K562 (cell line): ENCODE results near the gene STIM1. TPM values are rescaled to one million over a fixed set of nuclear protein-coding genes. Genes with fewer than 3 reads are reported as not detected.

Experiments used
- ATAC-seq: fragments of 200-7000 bp; cut with Tn5 transposase; 3 replicates; pipeline ENCODE4 v1.9.1; 2020; ENCODE audit warnings: moderate library complexity
- BruUV-seq: library from RNA; stranded (reverse); fragments of 400-500 nt; replicated peaks from 2 replicates; lab custom pipeline; 2021; lab: Mats Ljungman, UMichigan
- CTCF ChIA-PET: fragments of 300-600 bp; formaldehyde crosslinking; extraction: SDS; loops from one replicate; lab custom pipeline; 2021; ENCODE audit warnings: low intra/inter-chr PET ratio; lab: Yijun Ruan, JAX
- POLR2A ChIA-PET: fragments of 300-600, 350-650 bp; sonication (Branson Sonifier 250); formaldehyde crosslinking; extraction: SDS; loops from one replicate; lab custom pipeline; 2021; ENCODE audit warnings: antibody characterized with exemption, inconsistent platforms; lab: Yijun Ruan, JAX
- DNase-seq, 4 experiments: peaks; one replicate each; pipeline versions ENCODE4 v3.0.0 to v3.0.0-alpha.2; 2011 to 2018; ENCODE audit warnings: low spot score in 3 of 4, mixed read lengths in 3 of 4; ENCODE audit errors: extremely low read depth in 1 of 4
- FAIRE-seq: peaks from 2 replicates; lab custom pipeline; 2011; peaks lifted over from hg19 to GRCh38; lab: Jason Lieb, UNC
- H2AFZ ChIP-seq: 2 replicates; pipeline ENCODE4 v1.6.0; 2011; ENCODE audit warnings: low read depth, low read length, control low read depth, inconsistent platforms
- H3K27ac ChIP-seq: fragments of 200-600 bp; 3 replicates; pipeline ENCODE4 v1.8.0; 2011; ENCODE audit warnings: low read depth, mild to moderate bottlenecking, control low read depth, inconsistent platforms, low read length, moderate library complexity, mixed read lengths; ENCODE audit errors: extremely low read depth
- H3K27me3 ChIP-seq, 2 experiments: fragments of 300-600 bp in 1 of 2; 2 replicates in 1 of 2; 3 replicates in 1 of 2; pipeline versions ENCODE4 v1.6.0 to v1.8.0; 2011; ENCODE audit warnings: inconsistent platforms in 2 of 2, low read length in 2 of 2, mild to moderate bottlenecking in 1 of 2, mixed read lengths in 1 of 2, moderate library complexity in 1 of 2; ENCODE audit not compliant: control insufficient read depth in 2 of 2, insufficient read depth in 2 of 2
- H3K36me3 ChIP-seq: fragments of 300-600 bp; 3 replicates; pipeline ENCODE4 v1.8.0; 2011; ENCODE audit warnings: mild to moderate bottlenecking, low read length, inconsistent platforms; ENCODE audit not compliant: control insufficient read depth, insufficient read depth
- H3K4me1 ChIP-seq, 2 experiments: fragments of 200-600 bp in 1 of 2; replicated peaks in 1 of 2; 2 replicates in 1 of 2; 3 replicates in 1 of 2; pipeline versions ENCODE4 v1.5.1 to v1.8.0; 2011; ENCODE audit warnings: inconsistent platforms in 2 of 2, low read length in 2 of 2, mild to moderate bottlenecking in 1 of 2, mixed read lengths in 1 of 2, moderate library complexity in 1 of 2; ENCODE audit not compliant: control insufficient read depth in 2 of 2, insufficient read depth in 2 of 2
- H3K4me2 ChIP-seq: 2 replicates; pipeline ENCODE4 v1.6.1; 2011; ENCODE audit warnings: low read length, control low read depth, inconsistent platforms, mixed read lengths; ENCODE audit not compliant: insufficient read depth
- H3K4me3 ChIP-seq: fragments of 200-600 bp; sonication (generic), shearing (Covaris generic); 2 replicates; pipeline ENCODE4 v1.5.1; 2016; ENCODE audit warnings: control low read depth, inconsistent platforms
- H3K79me2 ChIP-seq: fragments of 200-600 bp; 3 replicates; pipeline ENCODE4 v1.8.0; 2011; ENCODE audit warnings: low read length, inconsistent platforms; ENCODE audit not compliant: control insufficient read depth, insufficient read depth
- H3K9ac ChIP-seq, 2 experiments: 2 replicates each; pipeline versions ENCODE4 v1.6.0 to v1.6.1; 2011; ENCODE audit warnings: low read depth in 2 of 2, low read length in 2 of 2, control low read depth in 1 of 2, inconsistent platforms in 1 of 2, mild to moderate bottlenecking in 1 of 2, mixed read lengths in 1 of 2; ENCODE audit not compliant: insufficient read depth in 1 of 2
- H3K9me1 ChIP-seq: one replicate; pipeline ENCODE4 v1.6.0; 2011; ENCODE audit warnings: inconsistent platforms, mild to moderate bottlenecking, low read length, moderate library complexity; ENCODE audit not compliant: control insufficient read depth, insufficient read depth
- H3K9me3 ChIP-seq: replicated peaks from 2 replicates; pipeline ENCODE4 v1.5.1; 2011; ENCODE audit warnings: low read depth, low read length, inconsistent platforms; ENCODE audit not compliant: control insufficient read depth, insufficient read depth
- H4K20me1 ChIP-seq: replicated peaks from 2 replicates; pipeline ENCODE4 v1.6.1; 2011; ENCODE audit warnings: low read length, inconsistent platforms, mixed read lengths; ENCODE audit not compliant: control insufficient read depth, insufficient read depth
- ARHGAP35 ChIP-seq: fragments of 450-650 bp; IDR thresholded peaks from 2 replicates; pipeline ENCODE4 v1.6.1; 2018; ENCODE audit not compliant: partially characterized antibody
- HMBOX1 ChIP-seq: sonication (generic); IDR thresholded peaks from 2 replicates; pipeline ENCODE4 v1.6.1; 2016
- RCOR1 ChIP-seq, 2 experiments: IDR thresholded peaks; 2 replicates each; pipeline ENCODE4 v1.6.1; 2012; ENCODE audit warnings: low read depth in 2 of 2, low read length in 2 of 2, borderline replicate concordance in 1 of 2, improper control_type of control experiment in 1 of 2
- SMARCA5 ChIP-seq: fragments of 450-650 bp; IDR thresholded peaks from 2 replicates; pipeline ENCODE4 v1.6.1; 2016
- WGBS: fragments of 100-300 bp; shearing (Covaris generic); methylation state at CpG from one replicate; pipeline ENCODE4 v1.1.6; 2016; ENCODE audit warnings: low coverage, mixed read lengths; ENCODE audit not compliant: insufficient coverage; ENCODE audit errors: missing lambda C conversion rate; 5-methylcytosine and 5-hydroxymethylcytosine counted together
- in situ Hi-C: fragments of 300-500 bp; cut with MboI; formaldehyde crosslinking; loops from 4 replicates; pipeline ENCODE4 v1.15.0; 2018; ENCODE audit warnings: inconsistent platforms, mixed read lengths
- intact Hi-C: fragments of 100-400 bp; cut with micrococcal nuclease; formaldehyde crosslinking; loops from 2 replicates; pipeline ENCODE4 v1.14.2; 2022
- polyA plus RNA-seq, 8 experiments: library from polyadenylated mRNA; depleted of rRNA in 4 of 8; stranded (reverse) in 5 of 8; unstranded in 3 of 8; fragments of >200 nt; fragmentation: Nextera tagmentation in 2 of 8; fragmentation: Illumina TruSeq in 1 of 8; extraction: Ambion mirVana in 2 of 8; extraction: Trizol in 1 of 8; gene quantifications; 2 replicates each; pipeline versions ENCODE4 v1.2.1 to v1.2.3, GENCODE V29; 2011 to 2014; ENCODE audit warnings: inconsistent platforms in 1 of 8, missing spikeins in 1 of 8
- total RNA-seq, 7 experiments: library from RNA; depleted of rRNA in 6 of 7; stranded (reverse); fragments of >200 nt in 6 of 7; fragmentation: Illumina TruSeq in 2 of 7; extraction: Trizol in 2 of 7; gene quantifications; 2 replicates each; pipeline versions ENCODE4 v1.2.1 to v1.2.3, GENCODE V29; 2011 to 2021; ENCODE audit warnings: low replicate concordance in 1 of 7

The STIM1 gene
- total and polyA plus RNA-seq, 9 of the 15 experiments (the other 6 are each of a cell fraction or from before 2014, with no cell fraction given) = 7.7 to 50.5 (median 22.5) TPM

- peak overlapping the region; percentile 12 for H3K4me2 ChIP-seq
- WGBS = 45% methylated on average over 8 of the region's 8 CpGs
- no TSS peak for BruUV-seq
- H2AFZ ChIP-seq = no peak overlapping the region
- H3K9me3 ChIP-seq = no peaks in the 10 kb centered on the region
- ATAC-seq (peak; percentile 18; the same call in 2 of the 3 replicates), FAIRE-seq (no peak), DNase-seq (no peak)
- H3K4me1 ChIP-seq = peaks cover 13 to 57% of the 10 kb centered on the region in 2 experiments
- no peak overlapping the region for H3K4me3 ChIP-seq
- H3K27me3 ChIP-seq = no peaks in the 10 kb centered on the region
- H3K27ac ChIP-seq = peak overlapping the region; percentile 57; the same call in 2 of the 3 replicates
- TF ChIP-seq ARHGAP35 = peak; percentile 43
- TF ChIP-seq SMARCA5 = peak; percentile 21; the same call in 1 of the 2 replicates
- no peak for TF ChIP-seq RCOR1 (IDR thresholded peaks at IDR 0.05; ENCODE audit: borderline replicate concordance in 1 of 2, low read depth in 2 of 2, low read length in 2 of 2)
- peak; percentile 73 for TF ChIP-seq HMBOX1
- H3K79me2 ChIP-seq = peaks cover 91% of the 10 kb centered on the region
- ChIA-PET CTCF (no interaction called here), POLR2A (interaction anchor here (0.6 to 5.2 kb wide), 11 partner anchors 7 to 164 kb away, joined by 3 to 34 read pairs (median 6); partner anchors contain the start of gene STIM1)
- H3K9ac ChIP-seq = peak overlapping the region in 1 of 2 experiments; percentile 24; a peak in 2 of 4 replicates
- in situ Hi-C loops (no loop called here), intact Hi-C loops (loop anchor here (1.0 kb wide), 1 partner anchor 22 kb away; the partner anchor contains the start of gene STIM1)
- no peaks in the 10 kb centered on the region for H3K36me3 ChIP-seq
- peaks cover 27% of the 10 kb centered on the region for H4K20me1 ChIP-seq
- no peaks in the 10 kb centered on the region for H3K9me1 ChIP-seq
These were observed 22.1 kb downstream of the STIM1 start for GRCh38 chr11:3877364-3878257.
